CD4-positive, alpha-beta T cell (primary cell): ENCODE measurements around the gene C6. TPM values are rescaled to one million over a fixed set of nuclear protein-coding genes. Genes with fewer than 3 reads are reported as not detected.

Source experiments
- ATAC-seq: fragments of 200-7000 bp; cut with Tn5 transposase; one replicate; pipeline ENCODE4 v1.10.0; 2022; ENCODE audit warnings: mild to moderate bottlenecking; ENCODE audit not compliant: poor library complexity
- CTCF ChIA-PET: fragments of 350-600 bp; sonication (Branson Sonifier 250); formaldehyde crosslinking; loops from one replicate; lab custom pipeline; 2021; ENCODE audit warnings: antibody characterized with exemption, inconsistent platforms; lab: Charles Lee
- POLR2A ChIA-PET: fragments of 350-600 bp; sonication (Branson Sonifier 250); formaldehyde crosslinking; loops from one replicate; lab custom pipeline; 2021; ENCODE audit warnings: antibody characterized with exemption, inconsistent platforms; lab: Charles Lee
- DNase-seq, 14 experiments: peaks; one replicate each; pipeline ENCODE4 v3.0.0-alpha.2; 2013 to 2020; ENCODE audit warnings: mixed read lengths in 2 of 14
- H3K27ac ChIP-seq, 2 donors: one replicate each; pipeline versions ENCODE4 v1.5.1 to v1.7.0; 2013; ENCODE audit warnings: low read length in 2 of 2, low read depth in 1 of 2, mild to moderate bottlenecking in 1 of 2
- H3K27me3 ChIP-seq, 2 experiments: 1 replicate in 1 of 2; 2 replicates in 1 of 2; pipeline versions ENCODE4 v1.6.1 to v1.7.0; 2013; ENCODE audit warnings: low read length in 2 of 2, control low read depth in 1 of 2, mild to moderate bottlenecking in 1 of 2, moderate library complexity in 1 of 2; ENCODE audit not compliant: insufficient read depth in 2 of 2, control insufficient read depth in 1 of 2
- H3K36me3 ChIP-seq: one replicate; pipeline ENCODE4 v1.6.1; 2013; ENCODE audit warnings: low read length, control low read depth; ENCODE audit not compliant: insufficient read depth
- H3K4me1 ChIP-seq: one replicate; pipeline ENCODE4 v1.6.1; 2013; ENCODE audit warnings: low read length, control low read depth; ENCODE audit not compliant: insufficient read depth
- H3K4me3 ChIP-seq: one replicate; pipeline ENCODE4 v1.5.1; 2013; ENCODE audit warnings: mild to moderate bottlenecking, low read length, moderate library complexity
- H3K9me3 ChIP-seq, 2 experiments: 1 replicate in 1 of 2; 2 replicates in 1 of 2; pipeline versions ENCODE4 v1.6.1 to v1.7.0; 2013; ENCODE audit warnings: low read length in 2 of 2, mild to moderate bottlenecking in 2 of 2, control low read depth in 1 of 2, moderate library complexity in 1 of 2; ENCODE audit not compliant: control insufficient read depth in 1 of 2, insufficient read depth in 1 of 2
- H3K27ac Mint-ChIP-seq: one replicate; pipeline ENCODE4 v1.8.0; 2020; ENCODE audit warnings: mixed read lengths
- H3K27me3 Mint-ChIP-seq: one replicate; pipeline ENCODE4 v1.8.0; 2021; ENCODE audit warnings: mixed read lengths
- H3K36me3 Mint-ChIP-seq: one replicate; pipeline ENCODE4 v1.8.0; 2021; ENCODE audit warnings: low read depth, mixed read lengths
- H3K4me1 Mint-ChIP-seq: one replicate; pipeline ENCODE4 v1.8.0; 2021; ENCODE audit warnings: low read depth, mixed read lengths
- H3K4me3 Mint-ChIP-seq: one replicate; pipeline ENCODE4 v1.8.0; 2020; ENCODE audit warnings: mild to moderate bottlenecking, mixed read lengths
- H3K9me3 Mint-ChIP-seq: one replicate; pipeline ENCODE4 v1.8.0; 2020; ENCODE audit warnings: mixed read lengths
- intact Hi-C, 2 experiments: fragments of 100-400 bp; cut with DNase I in 1 of 2; cut with micrococcal nuclease in 1 of 2; formaldehyde crosslinking; loops; one replicate each; pipeline versions ENCODE4 v1.15.1 to v1.9.0; 2023 to 2025; cut with DNase I, micrococcal nuclease
- total RNA-seq, 174 experiments: library from RNA in 2 of 174; stranded (reverse) in 2 of 174; gene quantifications; one replicate each; pipeline ENCODE4 v1.2.3 and lab custom pipeline; 2021 to 2026
- TF ChIP-seq, protein P1 (sequence below): fragments of 200-600 bp; IDR thresholded peaks from one replicate; pipeline ENCODE4 v1.8.0; 2022; ENCODE audit warnings: antibody characterized with exemption, mild to moderate bottlenecking

The C6 gene
- total RNA-seq, 2 experiments from 2014 or later = not detected

DNA sequence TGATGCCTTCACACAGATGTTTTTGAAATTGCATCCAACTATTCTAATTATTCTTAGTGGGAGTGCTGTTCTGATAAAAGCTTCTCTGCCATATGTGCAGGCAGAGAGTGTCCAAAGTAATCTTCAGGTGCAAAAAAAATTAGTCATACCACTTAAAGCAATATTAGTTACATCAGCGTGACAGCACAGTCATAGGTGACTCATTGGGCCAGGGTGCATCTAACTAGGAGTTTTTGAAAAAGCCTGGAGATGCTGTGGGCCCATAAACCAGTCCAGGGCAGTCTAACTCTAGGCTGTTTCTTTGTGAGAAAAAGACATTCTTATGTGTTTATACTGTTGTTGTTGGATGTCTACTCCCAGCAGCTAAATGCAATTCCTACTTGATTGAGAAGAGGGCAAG is 33.0 kb upstream of the C6 start:
- intact Hi-C loops = no loop called here
- Mint-ChIP-seq H3K9me3 (peaks cover 9% of the 10 kb centered on the region), H3K4me3 (no peak overlapping the region), H3K36me3 (no peaks in the 10 kb centered on the region), H3K27me3 (no peaks in the 10 kb centered on the region), H3K4me1 (no peaks in the 10 kb centered on the region), H3K27ac (no peak overlapping the region)
- ChIA-PET POLR2A (no interaction called here), CTCF (no interaction called here)
- no peak for DNase-seq
- Histone ChIP-seq H3K27me3 (no peaks in the 10 kb centered on the region), H3K36me3 (no peaks in the 10 kb centered on the region), H3K4me1 (no peaks in the 10 kb centered on the region), H3K27ac (no peak overlapping the region), H3K9me3 (no peaks in the 10 kb centered on the region), H3K4me3 (no peak overlapping the region)
- no peak for ATAC-seq
- TF ChIP-seq, protein P1, sequence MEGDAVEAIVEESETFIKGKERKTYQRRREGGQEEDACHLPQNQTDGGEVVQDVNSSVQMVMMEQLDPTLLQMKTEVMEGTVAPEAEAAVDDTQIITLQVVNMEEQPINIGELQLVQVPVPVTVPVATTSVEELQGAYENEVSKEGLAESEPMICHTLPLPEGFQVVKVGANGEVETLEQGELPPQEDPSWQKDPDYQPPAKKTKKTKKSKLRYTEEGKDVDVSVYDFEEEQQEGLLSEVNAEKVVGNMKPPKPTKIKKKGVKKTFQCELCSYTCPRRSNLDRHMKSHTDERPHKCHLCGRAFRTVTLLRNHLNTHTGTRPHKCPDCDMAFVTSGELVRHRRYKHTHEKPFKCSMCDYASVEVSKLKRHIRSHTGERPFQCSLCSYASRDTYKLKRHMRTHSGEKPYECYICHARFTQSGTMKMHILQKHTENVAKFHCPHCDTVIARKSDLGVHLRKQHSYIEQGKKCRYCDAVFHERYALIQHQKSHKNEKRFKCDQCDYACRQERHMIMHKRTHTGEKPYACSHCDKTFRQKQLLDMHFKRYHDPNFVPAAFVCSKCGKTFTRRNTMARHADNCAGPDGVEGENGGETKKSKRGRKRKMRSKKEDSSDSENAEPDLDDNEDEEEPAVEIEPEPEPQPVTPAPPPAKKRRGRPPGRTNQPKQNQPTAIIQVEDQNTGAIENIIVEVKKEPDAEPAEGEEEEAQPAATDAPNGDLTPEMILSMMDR = no peak

DNA sequence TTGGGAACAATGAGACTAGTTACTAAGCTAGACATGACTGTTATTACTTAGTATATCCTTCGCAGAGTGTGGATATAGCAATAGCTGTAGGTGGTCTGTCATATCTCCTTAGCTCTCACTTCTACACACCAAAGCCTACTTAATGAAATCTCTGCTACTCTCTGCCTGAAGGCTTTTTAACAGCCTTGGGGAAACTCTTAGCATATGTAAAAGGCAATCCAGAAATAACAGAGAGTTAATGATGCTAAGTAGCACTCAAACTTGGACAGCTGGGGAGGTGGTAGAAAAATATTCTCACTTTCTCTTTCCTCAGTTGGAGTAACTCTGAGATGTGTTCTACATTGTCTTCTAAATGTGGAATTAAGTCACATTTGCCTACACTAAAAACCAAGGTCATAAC is 30.2 kb upstream of the C6 start:
- ATAC-seq (no peak), DNase-seq (no peak)
- intact Hi-C loops = no loop called here
- ChIA-PET CTCF (no interaction called here), POLR2A (no interaction called here)
- Mint-ChIP-seq H3K36me3 (no peaks in the 10 kb centered on the region), H3K4me3 (no peak overlapping the region), H3K27ac (no peak overlapping the region), H3K27me3 (no peaks in the 10 kb centered on the region), H3K4me1 (no peaks in the 10 kb centered on the region), H3K9me3 (peaks cover 9% of the 10 kb centered on the region)
- no peak overlapping the region for H3K27ac ChIP-seq
- peaks cover 0 to 15% of the 10 kb centered on the region in 2 experiments for H3K9me3 ChIP-seq
- no peaks in the 10 kb centered on the region for H3K27me3 ChIP-seq
- no peaks in the 10 kb centered on the region for H3K36me3 ChIP-seq
- no peaks in the 10 kb centered on the region for H3K4me1 ChIP-seq
- H3K4me3 ChIP-seq = no peak overlapping the region
- TF ChIP-seq, protein P1 = no peak

DNA sequence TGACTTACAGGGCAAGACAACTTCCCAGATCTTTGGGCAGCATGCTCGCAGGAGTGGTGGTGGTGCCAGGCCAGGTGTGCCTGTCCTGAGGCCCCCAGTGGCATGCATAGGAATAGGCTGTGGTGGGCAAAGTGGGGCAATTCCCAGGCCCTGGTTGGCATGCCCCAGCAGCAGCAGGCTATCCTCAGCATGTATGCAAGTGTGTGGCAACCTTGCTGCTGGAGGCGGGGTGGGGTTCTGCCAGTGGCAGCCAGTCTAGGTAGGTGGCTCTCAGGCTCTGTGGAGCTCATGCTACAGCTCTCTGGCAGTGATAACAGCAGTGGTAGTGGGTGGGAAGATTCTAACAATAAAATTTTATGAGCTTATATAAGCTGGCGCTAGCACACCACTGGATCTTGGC is 27.7 kb upstream of the C6 start:
- Mint-ChIP-seq H3K4me3 (no peak overlapping the region), H3K27me3 (no peaks in the 10 kb centered on the region), H3K36me3 (no peaks in the 10 kb centered on the region), H3K9me3 (peaks cover 6% of the 10 kb centered on the region), H3K4me1 (no peaks in the 10 kb centered on the region), H3K27ac (no peak overlapping the region)
- DNase-seq (no peak), ATAC-seq (no peak)
- TF ChIP-seq, protein P1 = no peak
- H3K27ac ChIP-seq = no peak overlapping the region
- H3K36me3 ChIP-seq = no peaks in the 10 kb centered on the region
- no peaks in the 10 kb centered on the region for H3K27me3 ChIP-seq
- ChIA-PET POLR2A (no interaction called here), CTCF (no interaction called here)
- H3K4me3 ChIP-seq = no peak overlapping the region
- intact Hi-C loops = no loop called here
- H3K4me1 ChIP-seq = no peaks in the 10 kb centered on the region
- peaks cover 0 to 15% of the 10 kb centered on the region in 2 experiments for H3K9me3 ChIP-seq
